Activated T-cell treated with anti-CD3 and anti-CD28 coated beads for 48 hours (primary cell): ENCODE results near the gene PSMD6.

Source experiments
- DNase-seq: peaks from one replicate; pipeline ENCODE4 v3.0.0-alpha.2; 2020; ENCODE audit warnings: low read depth

The PSMD6 gene

DNA sequence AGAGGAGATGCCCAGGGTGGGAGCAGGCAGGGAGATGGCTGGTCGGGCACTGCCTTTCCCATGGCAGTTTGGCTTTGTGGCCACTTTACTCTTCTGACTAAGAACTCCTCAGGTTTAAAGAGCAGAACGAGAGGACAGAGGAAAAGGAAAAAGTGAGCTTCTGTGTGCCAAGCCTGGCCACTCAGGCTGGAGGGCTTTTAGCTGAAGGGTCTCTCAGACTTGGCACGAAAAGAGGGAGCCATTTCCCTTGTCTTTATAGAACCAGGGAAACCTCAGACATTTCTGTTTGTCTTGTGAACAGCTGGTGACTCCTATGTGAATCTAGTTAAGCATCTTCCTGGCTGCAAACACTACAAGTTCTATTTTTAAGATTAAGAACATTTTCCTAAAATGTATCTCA, 23.3 kb upstream of the PSMD6 start:
- no peak for DNase-seq

DNA sequence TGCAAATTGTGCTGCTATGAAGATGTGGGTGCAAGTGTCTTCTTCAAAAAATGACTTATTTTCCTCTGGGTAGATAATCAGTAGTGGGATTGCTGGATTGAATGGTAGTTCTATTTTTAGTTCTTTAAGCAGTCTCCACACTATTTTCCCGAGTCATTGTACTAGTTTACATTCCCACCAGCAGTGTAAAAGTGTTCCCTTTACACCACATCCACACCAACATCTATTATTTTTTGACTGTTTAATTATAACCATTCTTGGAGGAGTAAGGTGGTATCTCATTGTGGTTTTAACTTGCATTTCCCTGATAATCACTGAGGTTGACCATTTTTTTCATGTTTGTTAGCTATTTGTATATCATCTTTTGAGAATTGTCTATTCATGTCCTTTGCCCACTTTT, 19.7 kb upstream of the PSMD6 start:
- DNase-seq: no peak

DNA sequence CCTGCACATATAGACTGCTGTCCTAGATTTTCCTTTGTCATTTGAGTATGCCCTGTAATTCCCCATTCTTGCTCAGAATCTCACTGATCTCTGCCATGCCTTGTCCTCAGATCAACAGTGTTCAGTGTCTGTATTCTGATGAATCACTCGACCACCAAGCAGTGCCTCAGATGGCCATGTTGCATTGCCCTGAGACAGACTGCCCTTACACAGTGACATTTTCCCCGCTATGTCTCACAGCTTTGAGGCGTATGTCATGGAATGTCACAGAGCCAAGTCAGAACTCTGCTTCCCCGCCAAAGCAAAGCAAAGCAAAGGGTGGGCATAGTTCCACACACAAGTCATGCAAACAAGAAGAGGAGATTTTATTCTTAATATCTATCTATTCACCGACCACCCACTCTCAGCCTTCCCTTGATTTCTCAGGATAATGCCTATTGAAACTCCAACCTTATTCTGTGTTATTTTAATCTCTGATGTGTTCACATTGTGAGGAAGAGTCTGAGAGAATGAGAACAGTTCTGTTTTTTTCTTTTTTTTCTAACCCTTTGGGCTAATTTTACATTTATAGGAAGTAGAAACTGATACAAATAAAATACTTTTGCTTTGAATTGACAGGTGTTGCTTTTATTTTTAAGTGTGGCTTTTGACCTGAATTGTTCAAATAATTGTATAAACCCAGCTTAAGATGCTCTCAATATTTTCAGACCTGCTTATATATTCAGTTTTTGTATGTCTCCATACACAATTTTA, 16.9 kb upstream of the PSMD6 start:
- no peak for DNase-seq

DNA sequence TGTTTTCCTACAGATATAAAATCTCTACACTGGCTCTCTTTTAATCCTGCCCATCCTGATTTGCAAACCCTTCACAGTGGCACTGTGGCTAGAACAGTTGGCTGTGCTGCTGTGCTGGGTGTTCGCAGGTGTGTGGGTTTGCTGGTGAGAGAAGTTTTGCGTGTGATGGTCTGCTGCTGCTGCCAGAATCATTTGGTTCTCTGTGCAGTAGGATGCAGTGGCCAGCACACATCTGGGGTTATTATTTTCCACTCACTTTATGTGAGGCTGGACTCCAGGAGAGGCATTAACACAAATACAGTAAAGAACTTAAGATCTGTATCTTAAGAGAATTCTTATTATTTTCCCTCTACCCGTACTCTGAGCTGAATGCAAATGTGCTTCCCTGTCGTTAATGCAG, 16.0 kb upstream of the PSMD6 start:
- no peak for DNase-seq

DNA sequence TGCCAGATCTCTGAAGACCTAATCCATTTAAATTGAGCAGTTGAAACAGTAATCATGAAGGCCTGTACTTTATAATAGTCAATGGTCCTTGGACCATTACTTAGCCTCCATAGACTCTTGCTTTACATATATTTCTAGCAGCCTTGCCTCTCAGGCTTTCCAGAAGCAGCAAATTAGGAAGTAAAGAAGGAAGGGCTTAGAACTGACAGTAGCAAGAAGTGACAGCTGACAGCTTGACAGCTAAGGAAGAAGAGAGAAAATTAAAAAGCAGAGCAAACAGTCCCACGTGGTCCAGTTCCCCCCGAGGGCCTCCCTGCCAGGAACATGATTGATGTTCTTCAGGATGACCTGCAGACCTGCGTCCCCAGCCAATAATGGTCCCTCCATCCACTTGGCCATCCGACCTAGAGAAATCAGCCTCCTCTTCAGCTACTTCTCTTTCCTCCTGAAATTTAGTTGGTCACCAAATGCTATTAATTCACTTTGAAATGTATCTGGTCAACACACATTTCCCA, 15.0 kb upstream of the PSMD6 start:
- DNase-seq: no peak

DNA sequence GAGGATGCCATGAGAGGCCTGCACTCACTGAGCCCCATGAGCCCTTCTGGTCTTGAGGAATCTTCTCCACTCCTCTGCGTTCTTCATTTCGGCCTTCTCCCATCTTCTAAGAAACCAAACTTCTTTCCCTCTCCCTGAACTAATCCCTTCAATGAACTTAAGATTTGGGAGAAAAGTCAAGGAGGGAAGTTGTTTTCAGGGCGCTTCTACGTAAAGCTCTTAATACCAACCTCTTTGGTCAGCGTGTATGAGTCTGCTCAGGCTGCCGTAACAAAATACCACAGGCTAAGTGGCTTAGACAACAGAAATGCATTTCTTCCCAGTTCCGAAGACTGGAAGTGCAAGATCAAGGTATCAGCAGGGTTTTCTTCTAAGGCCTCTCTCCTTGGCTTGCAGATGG, 13.8 kb upstream of the PSMD6 start:
- DNase-seq: no peak

DNA sequence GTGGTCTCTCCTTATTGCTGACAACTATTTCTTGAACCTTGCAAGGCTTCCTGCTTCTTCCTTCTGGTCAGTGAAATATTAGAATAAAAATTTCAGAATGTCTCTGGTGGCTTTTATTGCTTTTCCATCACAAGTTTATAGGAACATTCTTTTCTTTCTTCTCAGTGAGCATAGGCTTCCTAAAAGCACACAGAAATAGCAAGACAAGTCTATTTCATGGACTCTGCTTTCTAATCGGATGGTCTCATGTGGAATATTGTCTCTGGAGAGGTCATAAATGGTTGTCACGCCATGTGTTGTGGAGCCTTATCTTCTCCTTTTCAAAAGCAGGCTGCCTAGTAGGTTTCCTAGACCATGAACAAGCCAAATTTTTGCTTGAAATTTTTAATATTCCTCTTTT, 9.8 kb upstream of the PSMD6 start:
- no peak for DNase-seq

DNA sequence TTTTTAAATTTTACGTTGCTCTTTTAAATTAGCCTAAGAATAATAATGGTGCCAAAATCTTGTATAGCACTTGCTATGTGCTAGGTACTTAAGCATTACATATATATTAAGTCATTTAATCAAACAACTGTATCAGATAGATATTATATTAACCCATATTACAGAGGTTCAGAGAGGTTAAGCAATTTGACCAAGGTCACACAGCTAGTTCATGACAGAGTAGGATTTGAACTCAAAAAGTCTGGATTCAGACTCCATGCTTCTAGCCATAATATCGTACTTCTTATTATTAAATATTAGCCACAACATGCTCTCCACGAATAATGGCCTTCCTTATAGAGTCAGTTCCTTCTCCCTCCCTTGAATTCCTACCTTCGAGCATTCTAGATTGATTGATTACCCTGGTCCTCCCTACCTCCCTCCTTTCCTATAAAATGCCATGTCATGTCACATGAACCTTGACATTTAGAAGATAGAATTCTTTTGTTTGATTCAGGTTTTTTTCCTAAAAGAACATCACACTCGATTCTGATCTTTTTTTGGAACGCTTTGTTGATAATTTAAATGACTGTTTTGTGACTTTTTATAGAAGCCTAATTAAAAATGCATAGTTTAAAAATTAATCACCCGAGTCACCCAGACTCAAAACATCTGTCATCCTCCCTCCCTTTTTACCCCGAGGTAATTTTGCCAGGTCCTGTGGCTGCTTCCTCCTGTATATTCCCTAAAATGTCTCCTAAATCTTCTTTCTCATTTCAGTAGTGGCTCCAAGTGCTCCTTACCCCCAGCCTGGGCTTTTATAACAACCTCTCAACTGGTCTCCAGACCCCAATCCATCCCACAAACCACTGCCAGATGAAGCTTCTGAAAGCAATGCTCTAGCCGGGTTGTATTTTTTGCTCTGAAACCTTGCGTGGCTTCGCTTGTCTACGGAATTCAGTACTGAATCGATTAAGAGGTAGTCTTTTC, 8.5 kb upstream of the PSMD6 start:
- no peak for DNase-seq

DNA sequence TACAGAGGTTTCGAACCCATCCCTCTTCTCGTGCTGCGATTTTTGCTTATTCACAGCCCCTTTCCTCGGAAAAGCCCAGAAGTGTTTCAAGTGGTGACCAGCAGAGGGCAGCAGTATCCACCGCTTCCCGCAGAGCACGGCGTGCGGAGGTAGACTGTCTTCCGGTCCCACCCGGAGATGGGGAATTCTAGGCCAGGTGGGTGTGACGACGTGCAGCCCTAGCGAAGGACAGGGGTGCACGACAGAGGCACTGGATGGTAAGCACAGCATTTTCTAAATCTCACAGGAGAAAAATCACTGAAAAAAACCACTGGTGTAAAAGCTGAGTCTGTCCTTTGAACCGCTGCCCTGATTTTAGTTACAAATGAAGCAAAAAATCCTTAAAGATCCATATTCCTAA, 7.4 kb upstream of the PSMD6 start:
- peak; percentile 67 for DNase-seq

DNA sequence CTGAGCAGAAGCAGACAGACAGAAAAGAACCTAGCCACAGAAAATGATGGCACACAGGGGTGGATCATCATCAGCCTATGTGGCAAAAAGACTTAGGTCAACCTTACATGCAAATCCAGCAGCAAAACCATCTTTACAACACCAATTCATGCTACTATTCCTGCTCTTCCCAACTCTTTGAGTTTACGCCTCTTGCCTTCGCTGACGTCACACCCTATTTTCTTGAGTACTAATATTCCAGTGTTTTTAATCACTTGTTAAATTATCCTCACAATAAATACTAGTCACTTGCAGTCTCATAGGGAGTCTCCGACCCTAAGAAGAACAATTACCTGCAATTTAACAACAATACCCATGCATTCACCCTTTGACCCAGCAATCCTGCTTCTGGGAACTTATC, 6.0 kb upstream of the PSMD6 start:
- DNase-seq: no peak

DNA sequence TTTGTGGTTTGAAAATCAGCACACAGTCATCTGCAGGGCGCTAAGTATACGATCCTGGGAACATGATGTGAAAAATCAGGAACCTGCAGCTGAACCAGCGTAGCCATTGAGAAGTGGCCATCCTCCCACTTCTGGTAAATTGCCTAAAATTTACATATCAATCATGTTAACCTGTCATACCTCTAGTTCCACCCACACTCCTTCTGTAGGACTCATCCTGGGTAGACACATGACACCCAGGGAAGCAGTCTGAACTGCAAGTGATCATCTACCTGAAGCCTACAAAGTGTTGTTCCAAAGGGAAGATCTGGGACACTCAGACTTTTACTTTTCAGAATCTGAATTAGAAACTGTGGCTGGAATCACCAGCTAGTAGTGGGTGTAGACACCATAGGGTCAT, 5.5 kb upstream of the PSMD6 start:
- no peak for DNase-seq

DNA sequence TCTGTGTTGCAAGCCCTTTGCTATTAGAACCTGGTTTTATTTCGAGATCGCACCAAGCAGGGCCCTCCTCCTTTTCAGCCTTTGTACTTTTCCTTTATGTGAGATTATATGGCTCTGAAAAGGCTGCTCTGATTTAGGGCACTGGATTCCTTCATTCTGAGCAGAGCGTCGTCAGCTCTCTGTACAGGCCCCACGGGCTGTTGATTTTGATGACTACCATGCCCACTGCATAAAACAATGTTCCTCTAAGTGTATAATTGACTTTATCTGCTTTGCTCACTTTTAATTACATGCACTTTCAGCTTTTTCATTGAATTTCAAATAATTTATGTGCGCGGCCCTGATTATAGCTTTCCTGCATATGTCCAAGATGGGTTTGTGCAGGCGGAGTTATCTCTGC, 4.4 kb upstream of the PSMD6 start:
- DNase-seq: no peak

DNA sequence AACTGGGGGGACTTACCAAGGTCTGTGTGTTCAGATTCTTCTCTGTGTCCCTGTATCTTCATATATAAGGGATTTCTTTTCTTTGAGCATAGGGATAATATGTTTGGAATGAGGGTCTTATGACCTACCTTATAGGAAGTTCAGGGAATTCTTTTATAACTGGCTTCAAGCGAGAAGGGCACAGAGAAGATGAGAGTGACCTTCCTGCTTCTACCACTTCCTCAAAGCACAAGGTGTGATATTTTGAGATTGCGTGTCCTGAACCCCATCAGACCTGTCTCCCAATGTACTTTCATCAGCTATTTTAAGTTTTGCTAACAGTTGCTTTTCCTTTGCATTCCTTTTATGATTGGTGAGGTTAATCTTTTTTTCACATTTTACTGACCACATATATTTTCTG, 3.1 kb upstream of the PSMD6 start:
- DNase-seq: no peak

DNA sequence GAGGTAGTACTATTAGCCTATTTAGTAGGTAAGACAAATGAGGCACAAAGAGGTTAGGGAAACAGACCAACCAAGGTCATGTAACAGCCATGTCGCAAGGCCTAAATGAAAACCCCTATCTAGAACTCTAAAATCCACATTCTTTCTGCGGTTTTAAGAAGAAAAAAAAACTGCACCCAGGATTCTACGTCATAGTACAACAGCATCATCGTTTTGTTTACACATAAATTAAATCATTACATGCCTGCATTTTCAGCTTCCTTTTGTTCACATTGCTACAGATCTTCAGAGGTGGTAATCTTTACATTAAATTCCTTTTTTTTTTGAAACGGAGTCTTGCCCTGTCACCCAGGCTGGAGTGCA, 548 bp upstream of the PSMD6 start:
- no peak for DNase-seq

DNA sequence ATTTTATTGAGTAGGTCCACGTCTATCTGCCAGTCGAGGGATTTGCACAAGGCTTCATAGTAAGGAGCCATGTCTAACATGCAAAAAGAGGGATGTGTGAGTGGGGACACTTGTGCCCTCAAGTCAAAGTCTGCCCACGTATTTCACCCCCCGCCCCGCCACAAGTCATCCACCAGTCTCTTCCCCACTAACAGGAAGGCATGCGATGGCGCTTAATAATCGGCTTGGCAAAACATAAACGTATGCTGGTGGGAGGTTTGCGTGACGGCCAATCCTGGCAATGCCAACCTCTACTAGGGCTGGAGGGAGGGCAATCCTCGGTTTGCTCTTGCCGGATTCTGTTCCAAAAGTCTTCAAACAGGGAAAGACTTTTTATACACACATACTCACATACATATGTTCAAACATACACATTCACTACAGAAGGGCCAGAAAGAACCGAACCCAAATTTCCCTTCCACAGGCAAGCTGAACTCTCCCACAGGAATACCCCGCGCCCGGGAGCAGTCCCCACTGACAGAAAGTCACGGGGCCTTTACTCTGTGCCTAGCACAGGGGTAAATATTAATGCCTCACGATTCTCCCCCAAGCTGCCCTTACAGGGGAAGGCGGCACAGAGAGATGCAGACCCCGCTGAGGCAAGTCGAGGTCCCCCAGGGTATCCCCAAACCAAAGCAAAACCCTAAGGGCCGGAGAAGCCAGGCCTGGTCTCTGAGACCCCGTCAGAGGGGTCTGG, 675 bp downstream of the PSMD6 start:
- no peak for DNase-seq

DNA sequence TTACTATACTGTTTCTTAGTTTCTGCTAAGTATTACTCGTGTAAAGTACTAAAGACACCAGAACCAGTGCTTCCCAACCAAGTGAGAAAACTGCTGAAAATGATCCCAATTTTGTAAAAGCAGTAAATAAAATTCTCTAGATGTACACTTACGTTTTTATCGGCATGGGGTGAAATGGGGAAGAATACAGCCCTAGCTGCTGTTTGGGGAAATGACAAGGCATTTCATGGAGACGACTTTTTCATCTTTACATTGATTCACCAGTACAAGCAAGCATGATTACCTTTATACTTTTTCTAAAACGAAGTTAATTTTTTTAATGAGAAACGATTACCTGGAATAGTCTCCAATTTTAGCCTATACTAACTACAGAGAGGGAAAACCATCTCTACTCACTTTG, 1.4 kb downstream of the PSMD6 start:
- no peak for DNase-seq

DNA sequence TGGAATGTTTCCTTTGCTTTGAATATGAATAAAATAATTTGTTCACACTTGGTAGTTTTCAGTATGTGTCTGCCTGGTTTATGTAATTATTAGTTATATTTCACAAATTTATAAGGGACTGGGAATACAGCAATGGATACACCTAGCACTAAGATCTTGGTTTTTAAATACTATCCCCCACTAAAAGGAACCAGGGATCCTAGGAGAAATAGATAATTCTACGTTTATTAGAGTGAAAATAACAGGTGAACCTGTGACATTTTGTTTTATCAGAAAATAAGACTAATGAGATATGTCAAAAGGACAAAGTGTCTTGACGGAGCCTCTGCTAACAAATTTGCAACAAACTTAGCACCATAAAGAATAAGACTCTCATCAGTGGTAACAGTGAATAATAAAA, 3.4 kb downstream of the PSMD6 start:
- no peak for DNase-seq

DNA sequence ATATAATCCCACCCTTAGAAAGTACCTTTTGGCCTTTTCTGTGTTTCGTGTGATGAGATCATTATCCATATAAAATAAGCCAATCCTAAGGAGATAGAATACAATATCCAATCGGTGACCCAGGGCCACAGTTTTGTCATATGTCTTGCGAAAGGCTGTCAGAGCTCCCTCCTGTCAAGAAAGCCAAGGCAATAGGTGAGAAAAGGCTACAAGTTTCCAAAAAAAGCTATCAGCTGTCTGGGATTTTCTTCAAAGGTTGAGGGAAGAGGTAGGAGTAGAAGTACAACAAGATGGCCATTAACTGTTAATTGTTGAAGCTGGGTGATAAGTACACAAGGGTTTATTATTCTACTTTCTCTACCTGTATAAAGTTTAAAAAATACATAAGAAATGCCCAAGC, 4.0 kb downstream of the PSMD6 start:
- DNase-seq: no peak

DNA sequence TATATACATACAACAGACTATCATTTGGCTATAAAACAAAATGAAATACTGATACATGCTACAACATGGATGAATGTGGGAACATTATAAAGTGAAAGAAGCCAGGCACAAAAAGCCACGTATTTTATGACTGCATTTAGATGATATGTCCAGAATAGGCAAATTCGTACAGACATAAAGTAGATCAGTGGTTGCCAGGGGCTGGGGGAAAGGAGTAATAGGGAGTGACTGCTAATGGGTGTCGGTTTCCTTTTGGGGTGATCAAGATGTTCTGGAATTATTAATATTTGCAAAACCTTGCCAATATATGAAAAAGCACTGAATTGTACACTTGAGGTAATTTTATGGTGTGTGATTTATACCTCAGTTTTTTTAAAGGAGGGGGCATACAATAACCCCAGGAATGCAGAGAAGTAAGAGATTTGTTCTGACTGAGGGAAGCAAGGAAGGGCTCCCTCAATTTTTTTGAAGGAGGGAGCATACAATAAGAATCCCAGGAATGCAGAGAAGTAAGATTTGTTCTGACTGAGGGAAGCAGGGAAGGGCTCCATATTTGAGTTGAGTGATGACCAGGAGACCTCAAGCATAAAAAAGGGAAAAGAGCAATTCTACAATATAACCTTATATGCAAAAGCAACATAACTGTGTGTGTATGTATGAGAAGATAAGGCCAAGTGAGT, 6.2 kb downstream of the PSMD6 start:
- no peak for DNase-seq

DNA sequence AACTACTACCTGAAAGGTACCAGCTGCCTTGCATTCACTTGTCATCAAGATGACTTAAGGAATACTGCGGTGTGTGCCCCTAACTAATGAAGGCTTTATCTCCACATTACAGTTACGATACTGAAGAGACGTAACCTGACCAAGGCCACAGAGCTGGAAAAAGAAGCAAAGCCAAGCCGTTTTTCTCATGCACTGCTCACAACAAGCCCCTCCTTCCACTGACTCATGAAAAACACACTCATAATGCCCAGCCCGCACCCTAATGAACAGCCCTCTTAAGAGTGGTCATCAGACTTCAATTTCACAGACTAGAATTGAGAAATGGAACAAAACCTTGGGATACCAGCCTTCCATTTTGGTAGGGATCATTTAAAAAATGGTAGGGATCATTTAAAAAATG, 11.6 kb downstream of the PSMD6 start:
- DNase-seq: no peak

DNA sequence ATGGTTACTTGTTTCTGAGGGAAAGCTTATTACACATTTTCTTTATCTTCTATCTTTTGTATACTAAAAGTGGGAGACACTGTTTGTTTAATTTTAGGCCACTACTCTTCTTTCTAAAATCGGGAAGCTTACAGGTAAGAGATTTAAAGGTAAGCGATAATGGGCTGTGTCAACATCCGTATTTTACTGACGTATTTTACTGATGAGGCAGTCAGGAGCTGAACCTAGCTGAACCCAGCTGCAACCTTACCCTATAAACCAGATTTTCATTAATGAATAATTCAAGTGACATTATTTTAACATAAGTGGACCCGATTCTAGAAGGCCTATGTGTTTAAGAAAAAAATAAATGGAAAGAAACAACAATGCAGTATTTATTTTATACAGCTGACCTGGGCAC, 13.1 kb downstream of the PSMD6 start:
- no peak for DNase-seq

DNA sequence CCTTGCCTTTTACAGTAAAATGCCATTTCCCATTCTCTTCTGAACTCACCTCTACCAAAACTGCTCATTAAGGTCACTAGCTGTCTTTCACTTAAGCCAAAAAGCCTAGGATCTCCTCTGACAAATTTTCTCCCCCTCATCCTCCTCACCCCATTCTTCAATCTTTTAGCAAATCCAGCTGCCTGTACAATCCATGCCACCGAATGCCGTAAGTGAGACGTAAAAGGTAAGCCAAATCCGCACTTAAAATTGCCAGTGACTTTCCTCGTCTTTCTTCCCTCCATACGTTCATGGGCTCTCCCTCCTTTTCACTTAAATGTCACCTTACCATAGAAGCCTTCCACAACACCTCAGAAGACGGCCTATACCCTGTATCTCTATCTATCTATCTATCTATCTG, 13.8 kb downstream of the PSMD6 start:
- no peak for DNase-seq
